HG03460 (cell line): Measurements from ENCODE around the gene TNS3.

ENCODE experiments used
- ATAC-seq: cut with Tn5 transposase; IDR thresholded peaks from one replicate; pipeline ENCODE4 v1.9.1; 2021; ENCODE audit not compliant: unreplicated experiment

TNS3 gene

GRCh38 chr7:47393406-47393805, 188.5 kb downstream of the TNS3 start:
- no peak for ATAC-seq

DNA sequence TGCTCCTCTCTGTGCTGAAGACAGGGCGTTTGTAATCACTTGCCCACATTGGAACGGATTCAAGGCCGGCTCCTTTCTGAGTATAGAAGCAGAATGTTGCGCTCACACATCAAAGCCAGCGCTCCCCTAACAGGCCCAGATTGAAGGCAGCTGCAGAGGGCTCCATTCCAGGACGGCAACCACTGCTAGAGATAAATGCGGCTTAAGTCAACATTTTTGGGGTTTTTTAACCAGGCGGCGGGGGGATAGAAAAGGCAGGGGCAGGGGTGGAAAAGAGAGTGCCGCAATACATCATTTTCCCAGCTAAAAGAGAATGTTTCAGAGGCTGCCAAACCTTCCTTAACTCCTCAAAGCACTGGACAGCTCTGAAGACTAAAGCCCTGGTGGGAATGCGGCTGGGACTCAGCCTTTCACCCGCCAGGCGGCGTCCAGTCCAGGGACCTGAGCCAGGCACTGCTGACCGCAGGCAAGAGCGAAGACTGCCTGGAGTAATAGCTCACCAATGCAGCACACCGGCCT, 189.6 kb downstream of the TNS3 start:
- no peak for ATAC-seq

DNA sequence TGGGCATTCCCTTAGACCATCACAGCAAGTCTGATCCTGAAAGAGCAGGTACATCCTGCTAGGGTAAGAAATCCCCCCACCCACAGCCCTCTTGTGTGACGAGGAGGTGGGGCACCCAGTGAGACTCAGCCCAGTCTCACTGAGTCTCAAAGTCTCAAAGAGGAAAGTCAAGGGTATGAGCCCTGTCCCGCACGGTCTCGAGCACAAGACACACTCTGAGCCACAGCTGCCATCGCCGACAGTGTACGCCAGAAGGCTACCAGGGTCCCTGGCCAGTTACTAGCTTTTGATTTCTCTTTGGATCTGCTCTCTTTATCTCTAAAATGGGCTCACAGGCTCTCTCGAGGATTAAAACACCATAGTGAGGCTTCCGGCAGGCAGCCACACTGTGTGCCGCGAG, 190.2 kb downstream of the TNS3 start:
- ATAC-seq: no peak

DNA sequence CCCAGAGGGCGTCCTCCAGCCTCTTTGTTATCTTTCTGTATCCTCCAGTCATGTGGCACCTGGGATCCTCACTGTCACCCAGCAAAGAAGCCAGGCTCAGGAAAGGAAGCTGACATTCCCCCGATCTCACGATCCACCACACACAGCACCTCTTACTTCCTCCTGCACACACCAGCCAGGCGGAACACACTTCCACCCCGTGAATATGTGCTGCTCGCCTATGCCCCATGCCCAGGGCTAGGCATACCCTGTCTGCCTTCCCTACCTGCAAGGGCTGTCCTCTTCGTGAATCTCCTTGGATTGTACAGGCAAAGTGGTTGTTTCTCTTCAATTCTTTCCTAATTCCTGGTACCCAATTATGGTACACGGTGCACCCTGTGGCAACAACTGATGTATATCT, 191.0 kb downstream of the TNS3 start:
- ATAC-seq: no peak

GRCh38 chr7:47389923-47390630, 191.8 kb downstream of the TNS3 start:
- no peak for ATAC-seq

DNA sequence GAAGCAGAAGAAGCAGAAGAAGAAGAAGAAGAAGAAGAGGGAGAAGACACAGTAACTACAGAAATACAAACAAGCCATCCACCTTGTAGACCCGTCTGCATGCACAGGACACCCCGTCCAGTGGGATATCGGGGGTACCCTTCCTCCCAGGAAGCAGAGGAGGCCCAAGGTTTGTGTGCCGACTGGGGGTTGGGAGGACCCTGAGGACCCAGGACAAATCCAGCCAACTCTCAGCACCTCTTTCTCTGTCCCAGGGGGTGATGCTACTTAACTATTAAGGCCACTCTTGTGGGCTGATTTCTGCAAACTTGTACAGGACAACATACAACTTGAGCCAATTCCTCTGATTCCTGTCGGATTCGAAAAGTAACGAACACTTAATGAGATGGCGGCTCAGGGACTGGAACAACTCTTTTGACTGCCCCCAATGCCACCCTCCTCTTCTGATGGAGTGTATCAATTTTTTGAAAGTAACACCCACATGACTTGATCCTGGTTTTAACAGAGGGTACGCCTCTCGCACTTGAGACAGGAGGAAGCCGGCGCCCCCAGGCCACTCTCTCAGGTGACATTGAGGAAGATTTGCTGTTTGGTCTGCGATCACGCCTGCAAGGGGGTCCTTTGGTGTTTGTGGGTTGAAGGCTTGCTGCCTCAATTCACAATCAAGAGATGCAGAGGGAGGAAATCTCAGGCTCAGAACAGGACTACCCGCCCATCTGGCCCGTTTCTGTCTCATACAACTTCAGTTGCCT, 192.6 kb downstream of the TNS3 start:
- no peak for ATAC-seq

DNA sequence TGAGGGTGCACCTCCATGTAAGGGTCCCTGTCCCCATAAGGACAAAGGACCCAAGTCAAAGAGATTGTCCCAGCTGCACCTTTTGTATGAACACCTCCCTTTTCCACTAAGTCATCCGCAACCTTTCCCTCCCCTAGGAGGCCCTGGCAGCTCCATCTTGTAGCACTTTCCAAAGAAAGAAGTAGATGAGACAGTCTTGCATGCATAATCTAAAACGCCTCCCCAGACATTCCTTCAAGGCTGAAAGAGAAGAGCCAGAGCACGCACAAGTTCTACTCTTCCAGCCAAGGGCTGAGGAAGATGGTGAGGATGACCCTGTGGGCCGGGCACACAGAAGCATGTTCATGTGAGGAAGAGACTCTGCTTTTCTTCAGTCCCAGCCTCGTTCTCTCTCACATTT, 194.4 kb downstream of the TNS3 start:
- ATAC-seq: no peak

GRCh38 chr7:47386273-47386835, 195.6 kb downstream of the TNS3 start:
- no peak for ATAC-seq

GRCh38 chr7:47385536-47386125, 196.3 kb downstream of the TNS3 start:
- ATAC-seq: no peak

DNA sequence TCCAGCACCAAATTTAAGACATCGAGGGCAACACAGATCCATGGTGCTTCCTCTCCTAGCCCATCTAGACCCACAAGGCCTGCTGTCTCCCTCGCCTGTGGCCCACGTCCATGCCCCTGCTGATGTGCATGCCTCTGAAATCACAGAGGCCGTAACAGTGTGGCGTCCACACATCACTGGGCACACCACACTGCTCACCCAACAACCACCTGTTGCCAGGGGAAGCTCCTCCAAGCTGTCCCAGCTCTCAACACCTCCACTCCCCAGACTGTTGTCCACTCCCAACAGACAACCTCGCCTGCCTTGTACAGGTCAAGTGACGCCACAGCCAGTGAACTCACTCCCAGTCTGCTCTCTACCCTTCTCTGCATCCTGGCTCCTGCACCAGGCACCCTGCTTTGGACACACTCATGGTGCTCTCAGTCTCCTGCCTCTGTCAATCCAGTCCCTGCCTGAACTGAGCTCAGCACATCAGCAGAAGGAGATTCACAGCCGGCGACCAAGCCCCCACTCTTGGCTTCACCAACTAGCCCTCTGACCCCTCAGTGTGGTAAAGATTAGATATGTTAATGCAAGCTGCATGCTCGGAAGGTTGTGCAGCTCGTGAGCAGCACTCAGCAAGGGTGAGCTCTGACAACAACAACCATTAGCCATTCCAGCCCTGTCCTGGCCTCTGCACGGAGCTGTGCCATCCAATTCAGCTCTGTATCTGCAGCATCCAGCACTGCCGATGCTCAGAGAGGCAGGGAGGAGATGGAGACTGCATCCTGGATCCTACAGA, 197.0 kb downstream of the TNS3 start:
- no peak for ATAC-seq

DNA sequence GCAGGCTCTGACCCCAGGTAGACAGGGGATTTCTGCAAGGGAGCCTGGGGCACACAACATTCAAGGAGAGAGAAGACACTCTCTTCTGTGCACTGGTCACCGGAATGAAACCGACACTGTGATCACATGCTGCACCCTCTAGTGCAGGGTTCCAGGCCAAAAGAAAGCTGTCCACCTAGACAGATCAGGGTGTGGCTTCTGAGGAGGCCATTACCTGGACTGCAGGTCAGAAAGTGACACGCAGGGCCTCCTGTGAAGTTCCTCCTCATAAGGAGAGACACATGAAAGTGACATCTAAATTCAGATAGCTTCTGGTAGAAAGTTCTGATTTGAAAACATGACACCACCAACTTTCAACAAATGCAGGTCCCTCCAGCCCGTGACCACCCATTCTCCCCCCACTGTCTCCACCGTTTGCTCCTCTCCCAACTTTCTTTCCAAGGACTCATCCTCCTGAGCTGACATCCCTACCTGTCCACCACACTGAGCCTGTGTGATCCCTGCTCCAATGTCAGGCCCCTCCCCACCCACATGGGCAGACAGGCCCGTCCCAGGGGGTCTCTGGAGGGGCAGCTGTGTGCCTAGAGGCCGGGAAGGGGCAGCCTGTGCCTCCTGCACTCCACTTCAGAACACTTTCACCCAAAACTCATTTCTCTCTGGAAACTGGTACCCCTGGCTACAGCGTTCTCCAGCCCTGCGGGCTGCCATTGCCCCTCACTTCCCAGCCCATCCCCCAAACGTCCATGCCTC, 198.0 kb downstream of the TNS3 start:
- ATAC-seq: no peak

DNA sequence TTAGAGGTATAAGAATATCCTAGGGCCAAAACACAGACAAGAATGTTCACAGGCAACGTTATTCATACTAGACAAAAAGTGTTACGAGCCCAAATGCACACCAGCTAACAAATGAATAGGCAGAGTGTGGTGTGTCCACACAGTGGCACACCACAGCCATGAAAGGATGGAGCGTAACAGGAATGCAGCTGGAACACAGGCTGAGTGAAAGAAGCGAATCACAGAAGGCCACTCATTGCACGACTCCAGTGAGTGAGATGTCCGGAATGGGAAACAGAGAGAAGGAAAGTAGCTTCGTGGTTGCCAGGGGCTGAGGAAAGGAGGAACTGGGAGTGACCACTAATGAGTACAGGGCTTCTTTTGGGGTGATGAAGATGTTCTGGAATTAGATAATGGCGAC, 198.8 kb downstream of the TNS3 start:
- no peak for ATAC-seq

GRCh38 chr7:47382200-47382599, 199.7 kb downstream of the TNS3 start:
- ATAC-seq: no peak

GRCh38 chr7:47381134-47381495, 200.8 kb downstream of the TNS3 start:
- ATAC-seq: no peak

DNA sequence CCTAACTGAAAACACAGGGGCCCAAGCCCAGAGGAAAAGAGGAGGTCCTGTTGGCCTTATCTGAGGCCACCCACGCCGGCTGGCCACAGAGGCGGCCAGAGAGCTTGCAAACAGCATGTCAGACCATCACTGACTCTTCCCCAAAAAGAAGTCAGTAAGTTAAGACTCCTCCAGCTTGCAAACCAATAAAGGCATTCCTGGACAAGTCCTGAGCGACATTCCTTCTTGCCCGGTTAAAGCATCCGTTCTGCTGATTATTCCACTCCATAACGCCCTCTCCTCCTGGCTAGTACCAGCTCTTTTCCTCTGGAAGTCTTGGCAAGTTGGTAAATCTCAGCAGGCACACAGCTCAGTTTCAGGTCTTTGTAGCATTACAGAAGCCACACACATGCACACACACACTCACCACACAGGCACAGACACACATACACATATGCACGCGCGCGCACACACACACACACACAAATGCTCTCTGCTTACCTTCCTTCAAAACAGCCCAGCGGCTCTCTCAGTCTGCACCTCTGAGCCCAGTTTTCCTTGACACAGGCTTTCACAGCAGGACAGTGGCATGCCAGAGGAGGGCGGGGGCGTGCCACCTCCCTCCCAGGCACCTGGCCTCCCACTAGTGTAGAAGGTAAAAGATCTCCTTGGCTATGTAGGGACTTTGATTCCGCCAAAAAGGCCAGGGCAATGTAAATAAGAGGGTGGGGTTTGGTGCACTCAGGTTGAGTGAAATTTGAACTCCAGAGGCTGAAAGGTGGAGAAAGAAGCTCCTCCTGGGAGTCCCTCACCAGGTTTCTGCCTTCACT, 201.4 kb downstream of the TNS3 start:
- ATAC-seq: no peak

GRCh38 chr7:47379629-47380324, 202.1 kb downstream of the TNS3 start:
- no peak for ATAC-seq

DNA sequence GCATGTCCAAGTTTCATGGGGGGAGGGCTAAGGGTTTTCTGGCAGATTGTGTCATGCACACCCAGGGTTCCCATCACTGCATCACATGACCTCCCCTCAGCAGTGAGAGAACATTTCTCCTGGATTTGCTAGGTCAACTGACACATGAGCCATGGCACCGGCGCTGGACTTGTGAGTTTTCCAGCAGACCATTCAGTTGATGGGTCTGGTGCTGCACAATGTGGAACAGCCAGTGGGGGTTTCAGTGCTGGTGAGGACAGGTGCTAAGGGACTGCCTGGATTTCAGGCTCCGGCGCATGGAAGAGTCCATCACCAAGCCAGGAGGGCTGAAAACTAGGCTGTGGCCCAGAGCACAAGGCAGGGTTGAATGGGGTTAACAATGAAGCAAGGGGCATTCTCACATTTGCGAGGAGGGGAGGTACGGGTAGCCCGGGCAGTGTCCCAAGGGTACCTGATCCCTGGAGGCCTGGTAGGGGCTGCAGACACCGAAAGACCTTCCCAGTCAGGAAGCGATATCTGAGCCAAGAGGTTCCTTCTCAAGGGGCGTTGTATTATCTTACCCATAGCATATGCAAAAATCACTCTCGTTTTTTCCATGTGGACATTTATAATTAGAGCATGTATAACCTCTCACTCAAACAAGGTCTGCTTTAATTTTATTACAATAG, 203.0 kb downstream of the TNS3 start:
- no peak for ATAC-seq

DNA sequence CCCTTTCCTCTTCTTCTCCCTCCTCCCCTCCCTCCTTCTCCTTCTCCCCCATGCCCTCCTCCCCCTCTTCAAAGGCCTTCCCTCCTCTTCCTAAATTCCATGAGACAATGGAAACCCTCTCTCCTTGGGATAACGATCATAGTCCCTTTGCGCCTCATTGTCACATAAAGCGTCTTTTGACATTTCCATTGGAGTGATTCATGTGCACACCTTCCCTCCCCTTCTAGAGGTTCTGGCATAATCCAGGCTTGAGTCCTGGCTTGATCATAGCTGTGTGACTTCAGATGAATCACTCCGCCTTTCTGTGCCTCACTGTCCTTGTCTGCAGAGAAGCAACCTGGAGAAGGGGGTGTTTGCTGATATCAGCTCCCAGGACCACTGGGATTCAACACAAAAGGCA, 204.2 kb downstream of the TNS3 start:
- no peak for ATAC-seq
